SK-N-SH (cell line): ENCODE measurements around the gene ITGA6. TPM values are rescaled to one million over a fixed set of nuclear protein-coding genes. Genes with fewer than 3 reads are reported as not detected.

ENCODE experiments used
- CTCF ChIA-PET: fragments of 300-600, 350-600 bp; formaldehyde crosslinking; extraction: SDS; loops from one replicate; lab custom pipeline; 2021; lab: Yijun Ruan, JAX
- POLR2A ChIA-PET: fragments of 350-600 bp; sonication (Branson Sonifier 250); formaldehyde crosslinking; extraction: SDS; loops from one replicate; lab custom pipeline; 2020; ENCODE audit warnings: antibody characterized with exemption, inconsistent platforms; lab: Yijun Ruan, JAX
- DNase-seq: peaks from one replicate; pipeline ENCODE4 v3.0.0; 2012
- H2AFZ ChIP-seq: fragments of 200-600 bp; sonication (generic); 2 replicates; pipeline ENCODE4 v1.8.1; 2016; ENCODE audit warnings: antibody characterized with exemption, mild to moderate bottlenecking, low read depth
- H3F3A ChIP-seq: fragments of 200-600 bp; sonication (generic); replicated peaks from 2 replicates; pipeline ENCODE3; 2016; ENCODE audit warnings: antibody characterized with exemption, mild to moderate bottlenecking; ENCODE audit not compliant: insufficient read depth
- H3K27ac ChIP-seq, 2 experiments: fragments of 200-500 bp in 1 of 2; fragments of 200-600 bp in 1 of 2; sonication (Bioruptor generic) in 1 of 2; sonication (generic), shearing (Covaris generic) in 1 of 2; 2 replicates each; pipeline versions ENCODE4 v1.5.1 to v1.6.1; 2014 to 2016; ENCODE audit warnings: low read depth in 2 of 2, inconsistent platforms in 1 of 2, low read length in 1 of 2, mild to moderate bottlenecking in 1 of 2, mixed read lengths in 1 of 2
- H3K27me3 ChIP-seq: fragments of 200-600 bp; sonication (generic), shearing (Covaris generic); 2 replicates; pipeline ENCODE4 v1.6.1; 2016; ENCODE audit warnings: mixed run types; ENCODE audit not compliant: insufficient read depth
- H3K36me3 ChIP-seq, 2 experiments: fragments of 200-500 bp in 1 of 2; fragments of 200-600 bp in 1 of 2; sonication (Bioruptor generic) in 1 of 2; sonication (generic) in 1 of 2; replicated peaks in 1 of 2; 2 replicates each; pipeline versions ENCODE3 to v1.5.1; 2014 to 2016; ENCODE audit warnings: low read length in 1 of 2, mild to moderate bottlenecking in 1 of 2; ENCODE audit not compliant: insufficient read depth in 2 of 2, control insufficient read depth in 1 of 2
- H3K4me1 ChIP-seq, 2 experiments: fragments of 200-500 bp in 1 of 2; fragments of 200-600 bp in 1 of 2; sonication (Bioruptor generic) in 1 of 2; sonication (generic), shearing (Covaris generic) in 1 of 2; 2 replicates each; pipeline versions ENCODE4 v1.5.1 to v1.6.1; 2014 to 2016; ENCODE audit warnings: low read depth in 1 of 2, low read length in 1 of 2, mixed run types in 1 of 2; ENCODE audit not compliant: insufficient read depth in 2 of 2, control insufficient read depth in 1 of 2
- H3K4me2 ChIP-seq: fragments of 200-600 bp; sonication (generic), shearing (Covaris generic); 2 replicates; pipeline ENCODE4 v1.6.1; 2017; ENCODE audit warnings: mixed run types
- H3K4me3 ChIP-seq, 2 experiments: fragments of 200-500 bp in 1 of 2; fragments of 200-600 bp in 1 of 2; sonication (Bioruptor generic) in 1 of 2; sonication (generic), shearing (Covaris generic) in 1 of 2; 2 replicates each; pipeline versions ENCODE4 v1.5.1 to v1.8.1; 2014 to 2016; ENCODE audit warnings: low read depth in 2 of 2, inconsistent platforms in 1 of 2, low read length in 1 of 2, mild to moderate bottlenecking in 1 of 2, mixed read lengths in 1 of 2, moderate library complexity in 1 of 2
- H3K79me2 ChIP-seq: fragments of 200-600 bp; sonication (generic); 2 replicates; pipeline ENCODE4 v1.8.1; 2017; ENCODE audit warnings: mild to moderate bottlenecking; ENCODE audit not compliant: insufficient read depth
- H3K9ac ChIP-seq: fragments of 200-600 bp; sonication (generic); 2 replicates; pipeline ENCODE4 v1.6.1; 2017; ENCODE audit warnings: mixed run types
- H3K9me2 ChIP-seq: fragments of 200-600 bp; sonication (generic); 2 replicates; pipeline ENCODE4 v1.6.1; 2017; ENCODE audit warnings: mixed run types
- H3K9me3 ChIP-seq: fragments of 200-600 bp; sonication (generic); 2 replicates; pipeline ENCODE4 v1.6.1; 2017; ENCODE audit warnings: mixed run types, mild to moderate bottlenecking, moderate library complexity
- H4K20me1 ChIP-seq: fragments of 200-600 bp; sonication (generic); 2 replicates; pipeline ENCODE4 v1.6.1; 2017; ENCODE audit warnings: mild to moderate bottlenecking, mixed run types; ENCODE audit not compliant: insufficient read depth
- CHD2 ChIP-seq: fragments of 150-350 bp; IDR thresholded peaks from 2 replicates; pipeline ENCODE4 v1.6.1; 2018; ENCODE audit warnings: low read length; ENCODE audit not compliant: partially characterized antibody
- ELF1 ChIP-seq: IDR thresholded peaks from 2 replicates; pipeline ENCODE4 v1.4.0; 2012
- EZH2phosphoT487 ChIP-seq: fragments of 200-600 bp; sonication (generic); IDR thresholded peaks from 2 replicates; pipeline ENCODE4 v1.6.1; 2017; ENCODE audit warnings: low read depth, mixed run types, mild to moderate bottlenecking, antibody characterized with exemption, moderate library complexity, borderline replicate concordance
- FOSL2 ChIP-seq: IDR thresholded peaks from 2 replicates; pipeline ENCODE4 v1.4.0; 2012; ENCODE audit warnings: low read depth, mild to moderate bottlenecking, moderate library complexity, borderline replicate concordance
- FOXM1 ChIP-seq: IDR thresholded peaks from 2 replicates; pipeline ENCODE4 v1.4.0; 2012; ENCODE audit warnings: low read depth, mild to moderate bottlenecking
- GATA2 ChIP-seq: sonication (generic); formaldehyde crosslinking; IDR thresholded peaks from 2 replicates; pipeline ENCODE4 v1.5.0; 2020; ENCODE audit warnings: mild to moderate bottlenecking, missing genetic modification reagents
- POLR2AphosphoS5 ChIP-seq: IDR thresholded peaks from 2 replicates; pipeline ENCODE4 v1.6.1; 2012; ENCODE audit warnings: low read depth, low read length
- RCOR1 ChIP-seq: fragments of 150-350 bp; IDR thresholded peaks from 2 replicates; pipeline ENCODE4 v1.6.1; 2017; ENCODE audit warnings: antibody characterized with exemption, low read length
- SMC3 ChIP-seq: IDR thresholded peaks from 2 replicates; pipeline ENCODE4 v1.6.1; 2012; ENCODE audit warnings: low read depth, low read length, improper control_type of control experiment
- TCF12 ChIP-seq: IDR thresholded peaks from 2 replicates; pipeline ENCODE4 v1.4.0; 2012
- TEAD4 ChIP-seq: IDR thresholded peaks from 2 replicates; pipeline ENCODE4 v1.4.0; 2012; ENCODE audit warnings: mild to moderate bottlenecking, borderline replicate concordance; ENCODE audit not compliant: insufficient read depth
- YY1 ChIP-seq: IDR thresholded peaks from 2 replicates; pipeline ENCODE4 v1.4.0; 2012; ENCODE audit warnings: low read depth, mild to moderate bottlenecking
- WGBS: methylation state at CpG from one replicate; pipeline ENCODE4 v1.1.6; 2017; ENCODE audit warnings: low lambda C conversion rate; 5-methylcytosine and 5-hydroxymethylcytosine counted together
- polyA plus RNA-seq, 3 experiments: library from polyadenylated mRNA; depleted of rRNA; stranded (reverse); fragments of >200 nt; gene quantifications; 2 replicates each; pipeline ENCODE4 v1.2.3, GENCODE V29; 2012
- TF ChIP-seq, protein P1 (sequence below): IDR thresholded peaks from 2 replicates; pipeline ENCODE4 v1.4.0; 2012; ENCODE audit warnings: low read depth, borderline replicate concordance
- TF ChIP-seq, protein P2 (sequence below): fragments of 200-600 bp; sonication (generic); IDR thresholded peaks from 2 replicates; pipeline ENCODE4 v1.6.1; 2017; ENCODE audit warnings: antibody characterized with exemption, mild to moderate bottlenecking, moderate library complexity
- TF ChIP-seq, protein P3 (sequence below): fragments of 150-350 bp; IDR thresholded peaks from 2 replicates; pipeline ENCODE4 v1.6.1; 2017; ENCODE audit warnings: antibody characterized with exemption, low read length, low read depth, borderline replicate concordance
- TF ChIP-seq, protein P4 (sequence below): IDR thresholded peaks from 2 replicates; pipeline ENCODE4; 2012

ITGA6 gene
- polyA plus RNA-seq, 1 of the 3 experiments (the other 2 are of a cell fraction): 26.0 TPM

GRCh38 chr2:172496160-172496608 lies 68.8 kb downstream of the ITGA6 start:
- Histone ChIP-seq H3K9ac (no peak overlapping the region), H3K27me3 (no peaks in the 10 kb centered on the region), H4K20me1 (no peaks in the 10 kb centered on the region), H3K4me1 (no peaks in the 10 kb centered on the region), H3K4me2 (no peak overlapping the region), H3K9me3 (no peaks in the 10 kb centered on the region), H3K79me2 (no peaks in the 10 kb centered on the region), H3K4me3 (no peak overlapping the region), H3K9me2 (no peaks in the 10 kb centered on the region)
- DNase-seq: no peak
- no peak for TF ChIP-seq ELF1
- no peak for TF ChIP-seq EZH2phosphoT487
- no peak for TF ChIP-seq SMC3
- no peak for TF ChIP-seq FOSL2
- TF ChIP-seq GATA2: no peak
- TF ChIP-seq, protein P1, sequence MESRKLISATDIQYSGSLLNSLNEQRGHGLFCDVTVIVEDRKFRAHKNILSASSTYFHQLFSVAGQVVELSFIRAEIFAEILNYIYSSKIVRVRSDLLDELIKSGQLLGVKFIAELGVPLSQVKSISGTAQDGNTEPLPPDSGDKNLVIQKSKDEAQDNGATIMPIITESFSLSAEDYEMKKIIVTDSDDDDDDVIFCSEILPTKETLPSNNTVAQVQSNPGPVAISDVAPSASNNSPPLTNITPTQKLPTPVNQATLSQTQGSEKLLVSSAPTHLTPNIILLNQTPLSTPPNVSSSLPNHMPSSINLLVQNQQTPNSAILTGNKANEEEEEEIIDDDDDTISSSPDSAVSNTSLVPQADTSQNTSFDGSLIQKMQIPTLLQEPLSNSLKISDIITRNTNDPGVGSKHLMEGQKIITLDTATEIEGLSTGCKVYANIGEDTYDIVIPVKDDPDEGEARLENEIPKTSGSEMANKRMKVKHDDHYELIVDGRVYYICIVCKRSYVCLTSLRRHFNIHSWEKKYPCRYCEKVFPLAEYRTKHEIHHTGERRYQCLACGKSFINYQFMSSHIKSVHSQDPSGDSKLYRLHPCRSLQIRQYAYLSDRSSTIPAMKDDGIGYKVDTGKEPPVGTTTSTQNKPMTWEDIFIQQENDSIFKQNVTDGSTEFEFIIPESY: no peak
- TF ChIP-seq TCF12: no peak
- TF ChIP-seq, protein P2, sequence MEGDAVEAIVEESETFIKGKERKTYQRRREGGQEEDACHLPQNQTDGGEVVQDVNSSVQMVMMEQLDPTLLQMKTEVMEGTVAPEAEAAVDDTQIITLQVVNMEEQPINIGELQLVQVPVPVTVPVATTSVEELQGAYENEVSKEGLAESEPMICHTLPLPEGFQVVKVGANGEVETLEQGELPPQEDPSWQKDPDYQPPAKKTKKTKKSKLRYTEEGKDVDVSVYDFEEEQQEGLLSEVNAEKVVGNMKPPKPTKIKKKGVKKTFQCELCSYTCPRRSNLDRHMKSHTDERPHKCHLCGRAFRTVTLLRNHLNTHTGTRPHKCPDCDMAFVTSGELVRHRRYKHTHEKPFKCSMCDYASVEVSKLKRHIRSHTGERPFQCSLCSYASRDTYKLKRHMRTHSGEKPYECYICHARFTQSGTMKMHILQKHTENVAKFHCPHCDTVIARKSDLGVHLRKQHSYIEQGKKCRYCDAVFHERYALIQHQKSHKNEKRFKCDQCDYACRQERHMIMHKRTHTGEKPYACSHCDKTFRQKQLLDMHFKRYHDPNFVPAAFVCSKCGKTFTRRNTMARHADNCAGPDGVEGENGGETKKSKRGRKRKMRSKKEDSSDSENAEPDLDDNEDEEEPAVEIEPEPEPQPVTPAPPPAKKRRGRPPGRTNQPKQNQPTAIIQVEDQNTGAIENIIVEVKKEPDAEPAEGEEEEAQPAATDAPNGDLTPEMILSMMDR: no peak
- TF ChIP-seq YY1: no peak
- TF ChIP-seq, protein P3, sequence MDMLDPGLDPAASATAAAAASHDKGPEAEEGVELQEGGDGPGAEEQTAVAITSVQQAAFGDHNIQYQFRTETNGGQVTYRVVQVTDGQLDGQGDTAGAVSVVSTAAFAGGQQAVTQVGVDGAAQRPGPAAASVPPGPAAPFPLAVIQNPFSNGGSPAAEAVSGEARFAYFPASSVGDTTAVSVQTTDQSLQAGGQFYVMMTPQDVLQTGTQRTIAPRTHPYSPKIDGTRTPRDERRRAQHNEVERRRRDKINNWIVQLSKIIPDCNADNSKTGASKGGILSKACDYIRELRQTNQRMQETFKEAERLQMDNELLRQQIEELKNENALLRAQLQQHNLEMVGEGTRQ: no peak
- TF ChIP-seq, all 33 proteins: peak for 0
- CTCF ChIA-PET: interaction anchor here (2.2 to 3.8 kb wide), 3 partner anchors 12 to 324 kb away, joined by 7 to 20 read pairs (median 12); no protein-coding TSS in a partner anchor
- 86% methylated on average over 3 of the region's 3 CpGs for WGBS
- Histone ChIP-seq H3K36me3 (peaks cover 20 to 59% of the 10 kb centered on the region in 2 experiments), H2AFZ (no peak overlapping the region), H3K27ac (no peak overlapping the region), H3F3A (peaks cover 5% of the 10 kb centered on the region)
- POLR2A ChIA-PET: no interaction called here

- Histone ChIP-seq H2AFZ (no peak overlapping the region), H3K27ac (no peak overlapping the region), H4K20me1 (no peaks in the 10 kb centered on the region), H3K9ac (no peak overlapping the region), H3K4me3 (no peak overlapping the region), H3K4me2 (no peak overlapping the region), H3F3A (peaks cover 5% of the 10 kb centered on the region), H3K9me3 (peaks cover 1% of the 10 kb centered on the region; the same call in 1 of the 2 replicates), H3K27me3 (no peaks in the 10 kb centered on the region), H3K9me2 (no peaks in the 10 kb centered on the region), H3K79me2 (no peaks in the 10 kb centered on the region), H3K4me1 (no peaks in the 10 kb centered on the region), H3K36me3 (peaks cover 7 to 45% of the 10 kb centered on the region in 2 experiments)
- CTCF ChIA-PET: no interaction called here
- DNase-seq: no peak
- POLR2A ChIA-PET: no interaction called here
- WGBS: 97% methylated on average over 4 of the region's 4 CpGs
- TF ChIP-seq RCOR1: no peak
- no peak for TF ChIP-seq CHD2
- no peak for TF ChIP-seq YY1
- no peak for TF ChIP-seq TEAD4
- no peak for TF ChIP-seq POLR2AphosphoS5
- no peak for TF ChIP-seq SMC3
- TF ChIP-seq GATA2: no peak
- TF ChIP-seq, protein P4, sequence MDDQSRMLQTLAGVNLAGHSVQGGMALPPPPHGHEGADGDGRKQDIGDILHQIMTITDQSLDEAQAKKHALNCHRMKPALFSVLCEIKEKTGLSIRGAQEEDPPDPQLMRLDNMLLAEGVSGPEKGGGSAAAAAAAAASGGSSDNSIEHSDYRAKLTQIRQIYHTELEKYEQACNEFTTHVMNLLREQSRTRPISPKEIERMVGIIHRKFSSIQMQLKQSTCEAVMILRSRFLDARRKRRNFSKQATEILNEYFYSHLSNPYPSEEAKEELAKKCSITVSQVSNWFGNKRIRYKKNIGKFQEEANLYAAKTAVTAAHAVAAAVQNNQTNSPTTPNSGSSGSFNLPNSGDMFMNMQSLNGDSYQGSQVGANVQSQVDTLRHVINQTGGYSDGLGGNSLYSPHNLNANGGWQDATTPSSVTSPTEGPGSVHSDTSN: no peak
- TF ChIP-seq FOXM1: no peak
Observed at GRCh38 chr2:172507199-172507598, 79.8 kb downstream of the ITGA6 start.
